GM13977 (cell line): ENCODE results near the gene ADAM10.

Source experiments
- DNase-seq: peaks from one replicate; pipeline ENCODE4 v3.0.0; 2012; ENCODE audit warnings: low spot score
- in situ Hi-C: fragments of 300-500 bp; cut with MboI; formaldehyde crosslinking; loops from one replicate; pipeline ENCODE4 v1.12.0; 2022; ENCODE audit warnings: low sequenced_read_pairs, low pct_unique_long_range_greater_than_20kb, mixed read lengths, inconsistent platforms; ENCODE audit not compliant: unreplicated experiment
- TF ChIP-seq, protein P1 (sequence below): IDR thresholded peaks from 2 replicates; pipeline ENCODE4 v1.5.1; 2012; ENCODE audit warnings: mild to moderate bottlenecking, control low read depth; ENCODE audit not compliant: insufficient read depth; ENCODE audit errors: extremely low read depth, missing control alignments

The ADAM10 gene

GRCh38 chr15:58546635-58547627 is 202.6 kb downstream of the ADAM10 start:
- TF ChIP-seq, protein P1, sequence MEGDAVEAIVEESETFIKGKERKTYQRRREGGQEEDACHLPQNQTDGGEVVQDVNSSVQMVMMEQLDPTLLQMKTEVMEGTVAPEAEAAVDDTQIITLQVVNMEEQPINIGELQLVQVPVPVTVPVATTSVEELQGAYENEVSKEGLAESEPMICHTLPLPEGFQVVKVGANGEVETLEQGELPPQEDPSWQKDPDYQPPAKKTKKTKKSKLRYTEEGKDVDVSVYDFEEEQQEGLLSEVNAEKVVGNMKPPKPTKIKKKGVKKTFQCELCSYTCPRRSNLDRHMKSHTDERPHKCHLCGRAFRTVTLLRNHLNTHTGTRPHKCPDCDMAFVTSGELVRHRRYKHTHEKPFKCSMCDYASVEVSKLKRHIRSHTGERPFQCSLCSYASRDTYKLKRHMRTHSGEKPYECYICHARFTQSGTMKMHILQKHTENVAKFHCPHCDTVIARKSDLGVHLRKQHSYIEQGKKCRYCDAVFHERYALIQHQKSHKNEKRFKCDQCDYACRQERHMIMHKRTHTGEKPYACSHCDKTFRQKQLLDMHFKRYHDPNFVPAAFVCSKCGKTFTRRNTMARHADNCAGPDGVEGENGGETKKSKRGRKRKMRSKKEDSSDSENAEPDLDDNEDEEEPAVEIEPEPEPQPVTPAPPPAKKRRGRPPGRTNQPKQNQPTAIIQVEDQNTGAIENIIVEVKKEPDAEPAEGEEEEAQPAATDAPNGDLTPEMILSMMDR: no peak
- DNase-seq: no peak
- in situ Hi-C loops: no loop called here

- in situ Hi-C loops: no loop called here
- no peak for DNase-seq
- TF ChIP-seq, protein P1: no peak
These were observed 203.4 kb downstream of the ADAM10 start for GRCh38 chr15:58546066-58546591.

GRCh38 chr15:58545307-58546065 is 204.0 kb downstream of the ADAM10 start:
- TF ChIP-seq, protein P1: no peak
- no peak for DNase-seq
- in situ Hi-C loops: no loop called here

GRCh38 chr15:58544756-58545155 is 204.8 kb downstream of the ADAM10 start:
- no peak for DNase-seq
- in situ Hi-C loops: no loop called here
- TF ChIP-seq, protein P1: no peak

DNA sequence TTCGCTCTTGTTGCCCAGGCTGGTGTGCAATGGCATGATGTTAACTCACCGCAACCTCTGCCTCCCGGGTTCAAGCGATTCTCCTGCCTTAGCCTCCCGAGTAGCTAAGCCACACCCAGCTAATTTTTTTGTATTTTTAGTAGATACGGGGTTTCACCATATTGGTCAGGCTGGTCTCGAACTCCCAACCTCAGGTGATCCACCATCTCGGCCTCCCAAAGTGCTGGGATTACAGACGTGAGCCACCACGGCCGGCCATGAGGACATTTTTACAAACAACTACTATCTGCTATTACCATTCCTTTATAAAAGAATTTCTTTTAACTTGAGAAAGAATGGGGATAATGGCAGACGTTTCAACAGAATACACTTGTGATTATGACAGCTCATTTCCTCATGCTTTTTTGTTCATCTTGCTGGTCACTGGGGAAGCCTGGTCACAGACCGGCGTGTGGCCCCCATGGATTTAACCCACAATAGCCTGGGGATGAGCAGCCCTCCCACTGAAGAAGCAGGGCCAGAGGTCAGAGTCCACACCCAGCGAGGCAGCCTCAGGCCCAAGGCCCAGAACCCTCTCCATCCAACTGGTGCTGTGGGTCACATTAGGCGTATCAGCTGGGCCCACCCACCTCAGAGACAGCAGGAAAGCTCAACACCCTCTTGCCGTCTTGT is 205.7 kb downstream of the ADAM10 start:
- TF ChIP-seq, protein P1: no peak
- in situ Hi-C loops: no loop called here
- DNase-seq: no peak
